Hepatocyte (in vitro differentiated cells): ENCODE data around the gene USP17L20.
"Not testable (repeated sequence)": the region's sequence is repeated elsewhere in the genome, so short reads cannot be mapped to it uniquely, and the experiment has no call there.

Source experiments
- CTCF ChIP-seq: fragments of 200-600 bp; sonication (generic); IDR thresholded peaks from 2 replicates; pipeline ENCODE4 v1.5.1; 2016; ENCODE audit warnings: antibody characterized with exemption, mild to moderate bottlenecking; ENCODE audit not compliant: poor library complexity
- EZH2 ChIP-seq: fragments of 200-600 bp; sonication (generic); IDR thresholded peaks from 2 replicates; pipeline ENCODE4 v1.6.1; 2016; ENCODE audit warnings: antibody characterized with exemption, mild to moderate bottlenecking, borderline replicate concordance

DNA sequence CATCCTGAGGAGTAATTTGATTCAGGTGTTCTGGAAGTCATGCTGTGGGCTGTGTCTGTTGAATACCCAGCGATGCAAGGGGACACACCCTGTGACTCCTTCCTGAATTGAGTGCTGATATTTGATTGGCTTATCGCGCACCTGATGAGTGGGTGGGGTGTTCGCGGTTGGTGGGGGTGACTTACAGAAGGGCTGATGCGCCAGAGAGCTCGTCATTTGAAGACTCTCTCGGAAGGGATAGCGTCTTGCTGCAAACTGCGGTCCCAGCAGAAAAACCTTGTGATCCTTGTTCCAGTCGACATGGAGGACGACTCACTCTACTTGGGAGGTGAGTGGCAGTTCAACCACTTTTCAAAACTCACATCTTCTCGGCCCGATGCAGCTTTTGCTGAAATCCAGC lies 42.8 kb upstream of the USP17L20 start, which contains the start of gene USP17L11:
- not testable (repeated sequence) for TF ChIP-seq CTCF, EZH2
